HL-60 (cell line): ENCODE results near the gene AK5.

Experiments used
- DNase-seq, 2 experiments: peaks; one replicate each; pipeline ENCODE4 v3.0.0-alpha.2; 2010 to 2020; ENCODE audit warnings: low read depth in 1 of 2, low spot score in 1 of 2
- H3K27ac ChIP-seq: fragments of 250-450 bp; sonication (Bioruptor Pico); replicated peaks from 2 replicates; pipeline ENCODE4 v1.5.1; 2020; ENCODE audit warnings: mild to moderate bottlenecking, moderate library complexity
- H3K27me3 ChIP-seq: fragments of 250-450 bp; sonication (Bioruptor Pico); 2 replicates; pipeline ENCODE4 v1.5.1; 2021; ENCODE audit warnings: mild to moderate bottlenecking, moderate library complexity; ENCODE audit not compliant: insufficient read depth, poor library complexity, severe bottlenecking
- H3K4me3 ChIP-seq: replicated peaks from 2 replicates; pipeline ENCODE4 v1.5.1; 2011; ENCODE audit warnings: mild to moderate bottlenecking, control low read depth, low read length; ENCODE audit not compliant: insufficient read depth
- GABPA ChIP-seq: IDR thresholded peaks from 2 replicates; pipeline ENCODE4 v1.6.1; 2012; ENCODE audit warnings: low read depth
- POLR2AphosphoS5 ChIP-seq: IDR thresholded peaks from 2 replicates; pipeline ENCODE4 v1.6.1; 2012; ENCODE audit warnings: low read depth
- REST ChIP-seq: IDR thresholded peaks from 2 replicates; pipeline ENCODE4 v1.6.1; 2012; ENCODE audit warnings: low read depth; ENCODE audit not compliant: insufficient replicate concordance
- SPI1 ChIP-seq: IDR thresholded peaks from 2 replicates; pipeline ENCODE4 v1.6.1; 2012; ENCODE audit warnings: low read depth, mild to moderate bottlenecking, borderline replicate concordance
- TF ChIP-seq, protein P1 (sequence below): IDR thresholded peaks from one replicate; pipeline ENCODE4 v1.5.1; 2011; ENCODE audit warnings: low read length, control low read depth, inconsistent platforms; ENCODE audit not compliant: insufficient read depth

Gene AK5

GRCh38 chr1:77463216-77463615 lies 181.4 kb downstream of the AK5 start:
- Histone ChIP-seq H3K4me3 (no peak overlapping the region), H3K27me3 (no peaks in the 10 kb centered on the region), H3K27ac (no peak overlapping the region)
- TF ChIP-seq, protein P1, sequence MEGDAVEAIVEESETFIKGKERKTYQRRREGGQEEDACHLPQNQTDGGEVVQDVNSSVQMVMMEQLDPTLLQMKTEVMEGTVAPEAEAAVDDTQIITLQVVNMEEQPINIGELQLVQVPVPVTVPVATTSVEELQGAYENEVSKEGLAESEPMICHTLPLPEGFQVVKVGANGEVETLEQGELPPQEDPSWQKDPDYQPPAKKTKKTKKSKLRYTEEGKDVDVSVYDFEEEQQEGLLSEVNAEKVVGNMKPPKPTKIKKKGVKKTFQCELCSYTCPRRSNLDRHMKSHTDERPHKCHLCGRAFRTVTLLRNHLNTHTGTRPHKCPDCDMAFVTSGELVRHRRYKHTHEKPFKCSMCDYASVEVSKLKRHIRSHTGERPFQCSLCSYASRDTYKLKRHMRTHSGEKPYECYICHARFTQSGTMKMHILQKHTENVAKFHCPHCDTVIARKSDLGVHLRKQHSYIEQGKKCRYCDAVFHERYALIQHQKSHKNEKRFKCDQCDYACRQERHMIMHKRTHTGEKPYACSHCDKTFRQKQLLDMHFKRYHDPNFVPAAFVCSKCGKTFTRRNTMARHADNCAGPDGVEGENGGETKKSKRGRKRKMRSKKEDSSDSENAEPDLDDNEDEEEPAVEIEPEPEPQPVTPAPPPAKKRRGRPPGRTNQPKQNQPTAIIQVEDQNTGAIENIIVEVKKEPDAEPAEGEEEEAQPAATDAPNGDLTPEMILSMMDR, result no peak
- TF ChIP-seq SPI1, result no peak
- TF ChIP-seq REST, result no peak
- no peak for TF ChIP-seq GABPA
- no peak for TF ChIP-seq POLR2AphosphoS5
- no peak for DNase-seq

DNA sequence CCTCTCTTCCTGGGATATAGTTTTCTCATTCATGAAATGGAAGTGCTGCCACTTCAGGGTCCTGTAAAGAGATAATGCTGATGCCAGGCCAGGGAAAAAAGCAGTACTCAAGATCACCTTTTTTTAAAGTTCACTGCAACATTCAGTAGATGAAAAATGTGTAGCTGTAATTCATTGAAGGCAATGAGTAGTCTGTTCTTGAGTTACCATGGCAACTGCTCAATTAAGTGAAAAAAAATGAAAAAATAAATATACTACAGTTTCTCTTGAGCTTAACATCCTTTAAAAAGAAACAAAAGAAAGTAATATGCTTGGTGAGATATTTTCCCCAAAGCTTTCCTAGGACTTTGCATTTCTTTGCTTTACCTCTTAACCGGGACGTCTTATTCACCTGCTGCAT lies 183.3 kb downstream of the AK5 start:
- H3K4me3 ChIP-seq, result no peak overlapping the region
- DNase-seq, result no peak
- H3K27ac ChIP-seq, result no peak overlapping the region
- TF ChIP-seq POLR2AphosphoS5 (no peak), REST (no peak), SPI1 (no peak), GABPA (no peak)
- TF ChIP-seq, protein P1, result no peak
- H3K27me3 ChIP-seq, result no peaks in the 10 kb centered on the region

GRCh38 chr1:77465922-77466321 lies 184.1 kb downstream of the AK5 start:
- no peaks in the 10 kb centered on the region for H3K27me3 ChIP-seq
- H3K4me3 ChIP-seq, result no peak overlapping the region
- no peak for DNase-seq
- TF ChIP-seq, protein P1, result no peak
- TF ChIP-seq POLR2AphosphoS5 (no peak), REST (no peak), GABPA (no peak), SPI1 (no peak)
- no peak overlapping the region for H3K27ac ChIP-seq
